ENCODE results near the gene MLLT3. TPM values are rescaled to one million over a fixed set of nuclear protein-coding genes. Genes with fewer than 3 reads are reported as not detected.

Gene MLLT3
- total and polyA plus RNA-seq, 2 of the 8 experiments (the other 6 are each of a cell fraction or from before 2014, with no cell fraction given) = 5.9 to 9.6 TPM

- no peak for TF ChIP-seq CHD7 (IDR thresholded peaks at IDR 0.05; ENCODE audit: insufficient replicate concordance, low read length)
- TF ChIP-seq FOSL1 (IDR thresholded peaks at IDR 0.05; ENCODE audit: insufficient read depth, low read depth, low read length) = no peak
- no peak for TF ChIP-seq PHF8 (conservative IDR thresholded peaks at IDR 0.05; ENCODE audit: low read depth, low read length)
- no peak for TF ChIP-seq SP4 (IDR thresholded peaks at IDR 0.05; ENCODE audit: low read length)
- TF ChIP-seq BACH1 (IDR thresholded peaks at IDR 0.05; ENCODE audit: low read length) = no peak
Observed at GRCh38 chr9:20479419-20480155, 142.7 kb downstream of the MLLT3 start (continued).

Measured in H1 (cell line).